NCI-H2029 (cell line): ENCODE data around the gene LHPP.
"Not testable (repeated sequence)": the region's sequence is repeated elsewhere in the genome, so short reads cannot be mapped to it uniquely, and the experiment has no call there.

Experiments used
- DNase-seq: peaks from one replicate; lab custom pipeline; 2025; lab: John Stamatoyannopoulos, UW

The LHPP gene

GRCh38 chr10:124573726-124574455, 112.3 kb downstream of the LHPP start:
- no peak for DNase-seq

DNA sequence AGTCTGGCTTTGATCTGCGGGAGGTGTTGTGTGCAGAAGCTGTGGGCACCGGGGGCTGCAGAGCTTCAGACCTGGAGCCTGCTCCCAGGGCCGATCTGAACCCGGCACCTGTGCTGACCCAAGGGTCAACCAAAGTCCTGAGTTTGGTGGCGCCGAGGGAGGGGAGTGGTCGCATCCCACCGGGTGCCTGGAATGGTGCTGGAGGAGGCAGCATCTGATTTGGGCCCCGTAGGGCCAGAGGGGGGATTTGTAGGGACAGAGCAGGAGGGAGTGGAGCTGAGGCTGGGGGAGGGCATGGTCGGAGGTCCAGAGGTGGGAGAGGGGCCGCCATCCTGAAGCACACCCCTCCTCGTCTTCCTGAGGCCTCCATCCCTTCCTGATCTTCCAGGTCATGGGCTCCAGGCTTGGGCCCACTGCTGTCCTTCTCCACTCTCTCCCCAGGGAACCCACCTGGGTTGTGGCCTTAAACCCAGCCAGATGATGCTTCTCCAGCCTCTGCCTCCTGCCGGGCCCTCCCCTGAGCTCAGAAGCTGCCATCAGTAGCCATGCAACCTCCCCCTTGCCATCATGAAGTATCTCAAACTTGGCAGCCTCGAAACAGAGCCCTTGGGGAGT, 112.9 kb downstream of the LHPP start:
- DNase-seq, result no peak

DNA sequence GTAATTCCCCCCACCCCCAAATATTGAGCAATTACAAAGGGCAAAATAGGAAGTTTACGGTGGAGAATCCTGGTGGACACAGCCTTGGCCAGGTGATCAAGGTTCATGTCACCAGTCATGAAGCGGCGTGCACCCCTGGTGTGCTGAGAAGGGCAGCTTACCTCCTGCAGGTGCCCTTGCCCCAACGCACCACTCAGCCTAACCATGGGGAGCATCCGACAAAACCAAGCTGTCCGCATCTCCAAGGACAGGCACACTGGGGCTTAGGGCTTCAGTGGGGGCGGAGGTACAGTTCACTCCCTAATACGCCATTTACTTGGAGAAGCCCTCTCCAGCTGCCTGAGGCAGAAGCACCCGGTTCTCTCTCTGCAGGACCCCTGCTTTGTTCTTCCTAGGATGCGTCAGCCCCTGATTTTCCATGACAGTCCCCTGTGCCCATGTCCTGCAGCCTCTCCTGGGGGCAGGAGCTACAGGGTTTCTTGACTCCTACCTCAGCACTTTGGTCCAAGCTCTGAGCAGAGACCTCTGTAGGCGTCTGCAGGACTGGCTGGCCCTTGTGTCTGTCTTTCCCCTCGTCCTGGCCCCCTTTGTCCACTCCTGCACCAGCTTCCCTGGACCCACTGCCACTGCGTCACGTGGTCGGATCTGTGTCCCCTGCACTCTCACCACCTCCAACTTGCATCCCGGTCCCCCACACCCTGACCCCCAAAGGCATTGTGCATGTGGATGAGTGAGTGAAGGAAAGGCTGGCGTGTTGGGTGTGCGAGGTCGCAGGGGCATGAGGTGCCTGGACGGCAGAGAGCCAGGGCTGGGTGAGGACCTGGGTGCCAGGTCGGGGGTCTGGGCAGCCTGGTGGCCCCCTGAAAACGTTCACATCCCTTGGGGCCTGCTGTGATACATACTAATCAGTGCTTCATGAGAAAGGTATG, 113.7 kb downstream of the LHPP start:
- no peak for DNase-seq

DNA sequence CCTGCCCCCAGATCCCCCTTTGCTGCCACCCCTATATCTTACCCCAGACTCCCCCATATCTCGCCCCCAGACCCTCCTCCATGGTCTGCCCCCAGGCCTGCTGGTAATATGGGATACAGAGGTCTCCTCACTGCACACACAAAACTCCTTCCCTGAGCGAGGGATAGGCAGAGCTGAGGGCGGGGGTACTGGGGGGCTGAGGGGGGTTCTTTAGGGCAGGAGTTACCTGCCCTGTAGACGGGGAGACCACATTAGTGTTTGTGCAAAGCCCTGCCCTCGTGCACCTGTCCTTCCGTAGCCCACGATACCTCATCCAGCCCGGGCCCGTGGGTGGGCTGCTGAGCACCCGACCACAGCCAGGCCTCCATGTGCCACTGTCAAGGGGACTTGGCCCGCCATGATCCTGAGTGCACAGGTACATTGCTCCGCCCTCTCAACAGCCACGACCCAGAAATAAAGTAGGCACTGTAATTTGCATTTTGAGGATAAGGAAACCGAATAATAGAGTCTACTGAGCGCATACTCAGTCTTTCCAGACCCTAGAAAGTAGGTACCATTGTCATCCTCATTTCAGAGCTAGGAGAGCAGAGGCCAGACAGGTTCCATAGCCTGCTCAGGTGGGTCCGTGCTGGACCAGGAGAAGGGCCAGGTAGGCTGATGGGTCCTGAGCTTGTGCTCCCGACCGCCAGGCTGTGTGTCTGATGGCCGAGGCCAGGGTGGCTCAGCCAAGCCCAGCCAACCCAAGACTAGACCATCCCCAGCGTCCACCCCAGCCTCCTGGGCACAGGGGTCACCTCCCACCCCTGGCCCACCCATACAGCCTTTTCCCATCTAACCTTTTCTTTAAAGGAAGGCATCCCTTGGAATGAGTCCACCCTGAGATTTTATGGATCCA, 115.2 kb downstream of the LHPP start:
- DNase-seq, result no peak

GRCh38 chr10:124577651-124578050, 116.0 kb downstream of the LHPP start:
- DNase-seq, result no peak

DNA sequence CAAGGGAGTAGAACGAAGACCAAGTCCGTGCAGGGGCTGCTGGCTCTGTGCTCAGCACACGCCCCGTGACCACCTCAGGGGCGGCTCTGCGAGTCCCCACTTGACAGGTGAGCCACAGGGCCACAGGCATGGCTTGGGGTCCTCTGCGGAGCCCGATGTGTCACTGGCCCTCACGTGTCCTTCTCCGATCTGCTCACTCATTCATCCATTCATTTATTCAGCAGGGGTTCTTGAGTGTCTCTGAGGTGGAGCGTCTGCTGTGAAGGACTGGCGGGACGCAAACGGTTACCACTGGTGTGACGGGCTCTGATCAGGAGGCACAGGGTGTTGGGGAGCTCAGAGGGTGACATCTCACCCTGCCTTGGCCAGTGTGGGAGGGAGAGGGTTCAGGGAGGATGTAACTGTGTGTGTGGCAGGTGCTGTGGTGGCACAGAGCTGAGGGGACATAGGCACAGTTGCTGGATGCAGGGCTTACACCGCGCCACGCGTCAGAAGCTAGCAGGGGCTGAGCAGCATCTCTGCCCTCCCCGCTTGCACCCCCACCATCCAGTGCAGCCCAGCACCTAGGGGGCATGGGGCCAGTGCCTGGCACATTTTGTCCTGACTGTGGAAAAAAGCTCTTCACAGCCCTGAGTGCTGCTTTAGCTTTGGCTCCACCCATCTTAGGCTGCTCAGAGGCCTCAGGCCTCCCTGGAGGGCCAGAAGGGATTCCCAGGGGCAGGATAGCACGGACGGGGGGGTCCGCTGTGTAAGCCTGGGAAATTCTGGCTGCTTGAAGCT, 116.8 kb downstream of the LHPP start:
- DNase-seq, result no peak

GRCh38 chr10:124579011-124579399, 117.4 kb downstream of the LHPP start:
- no peak for DNase-seq

DNA sequence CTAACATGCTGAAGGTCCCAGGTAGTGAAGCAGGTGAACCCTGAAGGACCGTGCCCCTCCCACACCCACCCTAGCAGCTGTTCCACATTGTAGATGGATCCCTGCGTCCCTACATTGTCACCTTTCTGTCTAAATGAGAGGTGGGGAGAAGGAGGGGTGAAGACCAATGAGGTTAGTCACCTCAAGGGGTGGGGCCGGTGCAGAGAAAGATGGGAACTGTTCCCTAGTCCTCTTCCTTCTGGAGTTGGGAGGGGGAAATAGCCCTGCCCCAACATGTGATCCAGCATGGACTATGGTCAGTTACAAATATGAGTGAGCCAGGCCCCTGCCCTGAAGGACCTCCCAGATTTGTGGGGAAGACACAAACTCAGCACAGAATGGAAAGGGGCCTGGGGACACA, 124.5 kb downstream of the LHPP start:
- DNase-seq, result no peak

- DNase-seq, result no peak
Measured at GRCh38 chr10:124587811-124588211, 126.2 kb downstream of the LHPP start.

DNA sequence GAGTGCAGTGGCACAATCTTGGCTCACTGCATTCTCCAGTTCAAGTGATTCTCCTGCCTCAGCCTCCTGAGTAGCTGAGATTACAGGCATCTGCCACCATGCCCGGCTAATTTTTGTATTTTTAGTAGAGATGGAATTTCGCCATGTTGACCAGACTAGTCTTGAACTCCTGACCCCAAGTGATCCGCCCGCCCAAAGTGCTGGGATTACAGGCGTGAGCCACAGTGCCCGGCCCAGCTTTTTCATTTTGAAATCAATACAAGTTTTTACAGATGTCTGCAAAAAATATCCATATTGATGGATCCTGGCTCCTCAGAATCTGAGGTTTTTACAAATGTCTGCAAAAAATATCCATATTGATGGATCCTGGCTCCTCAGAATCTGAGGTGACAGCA, 126.7 kb downstream of the LHPP start:
- not testable (repeated sequence) for DNase-seq

DNA sequence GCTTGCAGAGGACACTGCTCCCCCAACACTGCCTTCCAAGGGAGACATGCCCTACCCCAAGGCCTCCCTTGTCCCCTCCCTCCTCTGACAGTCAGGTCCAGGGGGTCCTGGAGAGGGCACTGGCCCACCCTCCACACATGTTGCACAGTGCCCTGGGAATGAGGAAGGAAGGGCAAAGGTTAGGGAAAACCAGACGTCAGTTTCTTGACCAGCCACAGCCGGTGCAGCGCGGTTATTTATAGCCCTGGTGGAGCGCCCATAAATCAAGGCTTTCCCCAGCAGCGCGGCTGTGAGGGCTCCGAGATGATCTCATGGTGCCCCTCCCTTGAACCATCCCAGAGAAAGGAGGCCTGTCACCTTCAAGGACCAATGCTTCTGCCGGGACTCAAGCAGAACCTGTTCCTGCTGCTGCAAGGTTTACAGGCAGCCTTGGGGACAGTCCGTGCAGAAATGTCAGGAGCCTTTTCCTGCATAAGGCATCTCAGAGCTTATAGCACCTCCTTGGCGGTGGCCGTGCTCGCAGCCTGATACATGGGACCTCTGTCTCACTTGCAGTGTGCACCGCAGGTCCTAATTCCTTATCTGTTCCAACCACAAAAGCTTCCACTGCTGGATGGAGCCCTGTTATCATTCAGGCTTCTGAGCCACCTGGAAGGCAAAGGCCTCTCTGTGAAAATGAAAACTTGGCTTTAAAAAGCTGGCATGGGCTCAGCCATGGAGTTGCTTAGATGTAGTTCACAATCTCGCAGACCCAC, 127.3 kb downstream of the LHPP start:
- no peak for DNase-seq

- no peak for DNase-seq
Measured at GRCh38 chr10:124589491-124590041, 127.9 kb downstream of the LHPP start.

DNA sequence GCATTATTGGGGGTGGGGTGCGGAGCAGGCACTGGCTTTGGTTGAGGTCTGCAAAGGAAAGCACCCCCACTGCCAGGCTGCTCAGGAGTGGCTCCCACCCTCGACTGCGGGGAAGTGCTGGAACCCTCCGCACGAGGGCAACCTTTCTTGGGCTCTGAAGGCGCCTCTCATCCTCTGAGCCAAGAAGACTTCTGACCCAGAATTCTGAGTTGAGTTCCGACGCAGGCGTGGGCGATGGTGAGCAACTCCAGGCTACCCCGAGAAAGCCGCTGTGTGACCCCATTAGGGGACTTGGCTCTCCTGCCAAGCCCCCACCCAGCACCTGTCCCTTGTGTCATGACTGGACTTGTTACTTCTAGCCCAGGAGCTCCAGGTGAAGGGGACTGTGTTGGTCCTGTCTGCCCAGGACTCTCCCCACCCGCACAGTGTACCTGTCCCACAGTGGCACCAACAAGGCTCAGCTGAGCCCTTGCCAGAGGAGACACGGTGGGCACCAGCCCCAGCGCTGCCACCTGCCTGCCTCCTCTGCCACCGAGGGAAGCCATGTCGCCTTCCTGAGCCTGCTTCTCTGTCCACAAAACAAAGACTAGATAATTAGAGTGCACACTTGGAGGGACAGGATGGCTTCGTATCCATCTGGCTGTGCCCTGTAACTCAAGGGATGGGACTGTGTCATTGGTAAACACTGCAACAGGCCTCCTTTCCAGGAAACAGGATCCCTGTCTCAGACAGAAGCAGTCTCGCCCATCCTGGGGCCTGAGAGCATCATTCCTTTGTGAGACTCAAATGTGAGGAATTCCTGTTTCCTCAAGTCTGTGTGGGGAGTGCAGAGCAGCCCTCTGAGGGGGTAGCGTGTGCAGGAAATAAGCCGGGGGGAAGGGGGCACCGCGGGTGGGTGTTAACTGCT, 128.8 kb downstream of the LHPP start:
- no peak for DNase-seq

DNA sequence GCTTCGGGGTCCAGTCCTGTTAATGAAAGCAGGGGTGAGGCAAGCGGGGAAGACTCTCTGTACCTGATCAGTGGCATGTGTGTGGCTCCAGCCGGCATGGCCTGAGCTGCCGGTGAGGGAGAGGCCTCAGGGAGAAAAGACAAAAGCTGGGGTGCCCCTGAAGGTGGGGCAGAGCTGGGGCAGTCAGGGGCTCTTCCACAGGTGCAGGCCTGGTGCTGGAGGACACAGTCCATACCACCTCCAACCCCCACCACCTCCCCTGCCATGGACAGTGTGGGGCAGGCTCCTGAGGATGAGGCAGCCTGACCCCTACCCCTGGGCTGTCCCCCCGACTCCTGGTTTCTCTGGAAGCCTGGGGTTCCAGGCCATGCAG, 129.5 kb downstream of the LHPP start:
- no peak for DNase-seq

DNA sequence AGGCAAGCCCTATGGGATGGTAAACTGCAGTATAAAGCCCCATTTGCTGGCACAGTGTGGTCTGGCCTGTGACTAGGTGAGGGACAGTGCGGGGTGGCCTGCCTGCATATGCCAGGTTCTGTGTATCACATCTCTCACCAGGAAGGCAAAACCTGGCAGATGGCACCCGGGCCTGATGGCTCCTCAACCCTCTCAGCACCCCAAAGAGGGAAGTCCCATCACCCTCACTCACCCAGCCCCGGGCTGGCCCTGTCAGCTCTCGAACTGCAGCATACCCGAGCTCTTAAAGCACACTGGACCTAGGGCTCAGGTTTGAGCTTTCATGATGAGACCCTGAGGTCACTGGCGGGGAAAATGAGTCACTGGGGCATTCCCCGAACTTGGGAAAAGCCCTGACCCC, 130.5 kb downstream of the LHPP start:
- DNase-seq, result no peak

DNA sequence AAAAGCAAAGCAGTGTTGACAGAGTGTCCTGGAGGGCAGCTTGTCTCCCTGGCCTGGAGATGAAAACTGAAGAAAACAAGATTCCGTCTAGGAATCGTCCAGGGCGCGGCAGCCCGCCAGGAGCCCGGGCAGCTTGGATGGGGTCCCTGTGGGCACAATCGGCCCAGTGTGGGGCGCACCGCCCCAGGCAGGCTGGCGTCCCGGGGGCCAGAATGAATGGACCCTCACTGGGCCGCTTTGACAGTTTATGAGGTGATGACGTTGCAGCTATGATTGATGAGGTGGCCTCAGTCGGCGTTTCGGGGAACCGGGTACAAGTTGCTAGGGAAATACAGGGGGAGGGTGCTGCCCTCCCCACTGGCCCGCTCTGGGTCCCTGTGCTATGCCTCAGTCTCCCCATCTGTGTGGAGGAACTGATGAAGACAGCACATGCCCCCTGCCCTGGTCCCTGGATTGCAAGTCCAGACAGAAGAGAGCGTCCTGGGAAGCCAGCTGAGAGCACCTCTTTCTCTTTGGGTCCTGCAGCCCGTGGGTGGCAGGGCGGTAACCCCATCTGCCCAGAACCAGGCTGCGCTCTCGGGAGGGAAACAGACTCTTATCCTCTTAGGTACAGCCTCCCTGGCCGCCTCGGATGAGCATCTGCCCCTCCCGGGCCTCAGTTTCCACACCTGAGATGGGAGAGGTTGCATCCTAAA, 131.3 kb downstream of the LHPP start:
- no peak for DNase-seq

DNA sequence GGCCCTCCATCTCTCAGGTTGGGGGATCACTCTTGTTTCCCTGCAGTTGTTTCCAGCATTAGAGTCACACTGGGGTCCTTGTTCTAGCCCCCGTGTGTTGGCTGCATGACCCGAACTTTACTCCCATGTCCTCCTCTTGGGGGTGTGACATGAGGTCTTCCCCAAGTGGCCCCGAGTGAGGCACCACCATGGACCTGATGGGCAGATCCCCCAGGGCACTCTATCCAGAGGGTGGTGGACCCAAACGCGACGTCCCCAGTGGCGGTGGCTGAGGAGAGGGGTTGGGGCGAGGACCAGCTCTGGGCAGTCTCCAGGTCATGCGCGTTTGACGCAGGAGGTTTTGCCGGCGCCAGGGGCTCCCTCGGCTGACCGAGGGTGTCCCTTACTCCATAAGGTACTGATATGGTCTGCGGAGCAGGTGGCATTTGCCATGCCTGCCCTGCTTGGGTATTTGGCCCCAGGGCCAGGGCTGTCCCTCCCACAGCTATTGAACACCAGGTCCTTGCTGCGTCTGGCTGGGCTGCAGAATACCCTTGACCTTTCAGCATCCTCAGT, 131.9 kb downstream of the LHPP start:
- DNase-seq, result no peak

DNA sequence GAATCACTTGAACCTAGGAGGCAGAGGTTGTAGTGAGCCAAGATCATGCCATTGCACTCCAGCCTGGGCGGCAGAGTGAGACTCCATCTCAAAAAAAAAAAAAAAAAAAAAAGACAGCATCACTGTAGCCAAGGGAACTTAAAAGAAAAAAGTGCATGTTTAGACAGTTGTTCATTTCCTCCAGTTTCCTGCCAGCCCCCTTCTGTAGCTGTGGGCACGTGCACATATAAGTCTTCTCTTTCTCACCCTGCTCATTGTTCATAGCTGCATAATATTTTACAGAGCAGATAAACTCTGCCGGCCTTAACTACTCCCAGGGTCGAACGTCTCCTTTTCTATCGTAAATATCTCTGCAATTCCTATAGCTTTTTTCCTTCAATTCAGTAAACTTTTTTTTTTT, 132.6 kb downstream of the LHPP start:
- DNase-seq, result no peak
